Adrenal gland (tissue), 12 donors: Measurements from ENCODE around the gene DUS2. TPM values are rescaled to one million over a fixed set of nuclear protein-coding genes. Genes with fewer than 3 reads are reported as not detected.

Source experiments
- DNase-seq, 7 donors: peaks; one replicate each; pipeline ENCODE4 v3.0.0-alpha.2; 2019 to 2020
- H3K27ac ChIP-seq, 5 donors: fragments of 200-600 bp; sonication (generic) in 4 of 5; 1 replicate in 3 of 5; 2 replicates in 2 of 5; pipeline versions ENCODE4 v1.5.1 to v1.8.0; 2016 to 2020; ENCODE audit warnings: mild to moderate bottlenecking in 1 of 5
- H3K27me3 ChIP-seq: fragments of 200-600 bp; 2 replicates; pipeline ENCODE4 v1.8.0; 2021
- H3K36me3 ChIP-seq, 2 donors: fragments of 200-600 bp; replicated peaks in 1 of 2; 1 replicate in 1 of 2; 2 replicates in 1 of 2; pipeline versions ENCODE4 v1.5.1 to v1.8.0; 2018 to 2022
- H3K4me1 ChIP-seq, 2 donors: fragments of 200-600 bp; replicated peaks in 1 of 2; 1 replicate in 1 of 2; 2 replicates in 1 of 2; pipeline versions ENCODE4 v1.5.1 to v1.8.0; 2018 to 2021
- H3K4me3 ChIP-seq, 4 donors: fragments of 200-600 bp; sonication (generic) in 3 of 4; one replicate each; pipeline ENCODE4 v1.5.1; 2016 to 2018
- H3K9me3 ChIP-seq, 3 donors: fragments of 200-600 bp; sonication (generic) in 1 of 3; replicated peaks in 1 of 3; 1 replicate in 2 of 3; 2 replicates in 1 of 3; pipeline versions ENCODE4 v1.5.1 to v1.8.0; 2016 to 2021
- POLR2A ChIP-seq, 2 donors: fragments of 450-650 bp; IDR thresholded peaks; one replicate each; pipeline ENCODE4 v1.6.1; 2017; ENCODE audit warnings: antibody characterized with exemption in 2 of 2, mild to moderate bottlenecking in 2 of 2, moderate library complexity in 1 of 2
- WGBS, 4 donors: extraction: QIAGEN DNeasy Blood & Tissue Kit in 2 of 4; methylation state at CpG; one replicate each; pipeline versions ENCODE4 v1.1.5 to v1.1.7; 2013 to 2017; 5-methylcytosine and 5-hydroxymethylcytosine counted together
- intact Hi-C, 2 donors: fragments of 100-400 bp; cut with DNase I; formaldehyde crosslinking; loops; one replicate each; pipeline versions ENCODE4 v1.14.1 to v1.15.0; 2022 to 2023
- polyA plus RNA-seq, 3 donors: library from polyadenylated mRNA; stranded (reverse); fragments of 200-250 nt in 2 of 3; fragments of 350-450 nt in 1 of 3; fragmentation: Illumina TruSeq in 1 of 3; extraction: RNeasy Lipid Tissue Mini Kit (QIAGEN cat#74804) in 1 of 3; gene quantifications; one replicate each; pipeline ENCODE4 v1.2.3, GENCODE V29; 2013 to 2014
- total RNA-seq, 9 donors: library from RNA; depleted of rRNA in 4 of 9; stranded (reverse); fragments of >200 nt in 4 of 9; fragments of 120-200 nt in 1 of 9; fragmentation: NEBNext Ultra II Directional in 1 of 9; extraction: Animal tissue kit (Norgen Biotek cat#: 25700) in 1 of 9; gene quantifications; one replicate each; pipeline versions ENCODE4 v1.1.0 to v1.2.4, GENCODE V29; 2013 to 2023
- TF ChIP-seq, protein P1 (sequence below), 6 experiments: fragments of 450-650 bp in 4 of 6; fragments of 200-600 bp in 2 of 6; sonication (generic) in 1 of 6; IDR thresholded peaks; 1 replicate in 5 of 6; 2 replicates in 1 of 6; pipeline versions ENCODE4 v1.5.1 to v1.8.0; 2016 to 2021; ENCODE audit warnings: antibody characterized with exemption in 6 of 6, mild to moderate bottlenecking in 2 of 6, moderate library complexity in 1 of 6
- donor health status: healthy with polysubstance abuse.
- donor health status: Bipolar disorder and iron deficiency.
- donor health status: DM: yes; HTN: yes; CAD: no.
- donor health status: DM: no; HTN: no; CAD: no.
- donor health status: DM: no; HTN: no; CAD: no.
- donor health status: DM: yes; HTN: yes; CAD: no.

DUS2 gene
- total and polyA plus RNA-seq, 12 donors = 6.3 to 25.3 (median 12.7) TPM

DNA sequence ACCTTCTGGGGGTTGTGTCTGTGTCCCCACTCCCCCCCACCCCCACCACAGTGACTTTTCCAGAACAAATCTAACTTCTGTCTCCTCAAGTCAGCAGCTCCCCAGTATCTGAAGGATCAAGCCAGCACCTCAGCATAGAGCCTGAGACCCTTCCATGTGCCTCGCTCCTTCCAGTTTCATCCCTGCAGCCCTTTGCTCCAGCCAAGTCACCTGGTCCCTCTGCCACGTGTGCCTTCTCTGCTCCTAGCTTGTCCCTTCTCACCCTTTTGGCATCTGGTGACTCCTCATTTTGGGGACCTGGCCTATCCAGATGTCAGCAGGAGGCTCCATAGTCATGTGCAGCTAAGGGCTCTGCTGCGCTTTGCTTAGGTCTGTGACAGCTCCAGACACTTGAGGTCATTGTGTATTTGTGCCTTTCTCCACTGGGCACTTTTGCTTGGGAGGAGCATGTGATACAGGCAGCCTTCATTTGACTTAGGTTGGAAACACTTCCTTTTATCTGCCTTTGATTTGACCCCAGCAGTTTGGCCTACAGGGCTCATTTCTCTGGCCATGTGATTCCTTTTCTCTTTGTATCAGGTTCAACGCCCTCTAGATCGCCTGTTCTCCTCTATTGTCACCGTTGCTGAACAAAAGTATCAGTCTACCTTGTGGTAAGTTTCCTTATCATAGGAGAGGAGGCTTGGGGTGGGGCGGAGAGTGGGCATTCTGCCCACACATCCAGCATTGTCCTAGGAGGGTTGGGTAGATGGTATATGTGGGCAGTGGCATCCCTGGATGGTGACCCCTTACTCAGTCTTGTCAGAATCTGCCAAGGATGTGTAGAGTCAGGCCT lies 55.0 kb downstream of the DUS2 start:
- 81 to 84% (median 82%) methylated on average over 6 to 7 of the region's 7 CpGs for WGBS, 4 donors
- peak in 1 of 7 donors; percentile 50 for DNase-seq
- intact Hi-C loops = no loop called here
- Histone ChIP-seq H3K36me3 (peaks cover 0 to 17% of the 10 kb centered on the region in 2 donors), H3K27ac (peak overlapping the region in 3 of 5 donors; percentile 7 to 81 (median 13)), H3K4me3 (no peak overlapping the region), H3K27me3 (no peaks in the 10 kb centered on the region), H3K9me3 (no peaks in the 10 kb centered on the region), H3K4me1 (peaks cover 35 to 45% of the 10 kb centered on the region in 2 donors)
- TF ChIP-seq, protein P1, sequence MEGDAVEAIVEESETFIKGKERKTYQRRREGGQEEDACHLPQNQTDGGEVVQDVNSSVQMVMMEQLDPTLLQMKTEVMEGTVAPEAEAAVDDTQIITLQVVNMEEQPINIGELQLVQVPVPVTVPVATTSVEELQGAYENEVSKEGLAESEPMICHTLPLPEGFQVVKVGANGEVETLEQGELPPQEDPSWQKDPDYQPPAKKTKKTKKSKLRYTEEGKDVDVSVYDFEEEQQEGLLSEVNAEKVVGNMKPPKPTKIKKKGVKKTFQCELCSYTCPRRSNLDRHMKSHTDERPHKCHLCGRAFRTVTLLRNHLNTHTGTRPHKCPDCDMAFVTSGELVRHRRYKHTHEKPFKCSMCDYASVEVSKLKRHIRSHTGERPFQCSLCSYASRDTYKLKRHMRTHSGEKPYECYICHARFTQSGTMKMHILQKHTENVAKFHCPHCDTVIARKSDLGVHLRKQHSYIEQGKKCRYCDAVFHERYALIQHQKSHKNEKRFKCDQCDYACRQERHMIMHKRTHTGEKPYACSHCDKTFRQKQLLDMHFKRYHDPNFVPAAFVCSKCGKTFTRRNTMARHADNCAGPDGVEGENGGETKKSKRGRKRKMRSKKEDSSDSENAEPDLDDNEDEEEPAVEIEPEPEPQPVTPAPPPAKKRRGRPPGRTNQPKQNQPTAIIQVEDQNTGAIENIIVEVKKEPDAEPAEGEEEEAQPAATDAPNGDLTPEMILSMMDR (IDR thresholded peaks at IDR 0.05) = no peak
- no peak for TF ChIP-seq POLR2A (IDR thresholded peaks at IDR 0.05)

DNA sequence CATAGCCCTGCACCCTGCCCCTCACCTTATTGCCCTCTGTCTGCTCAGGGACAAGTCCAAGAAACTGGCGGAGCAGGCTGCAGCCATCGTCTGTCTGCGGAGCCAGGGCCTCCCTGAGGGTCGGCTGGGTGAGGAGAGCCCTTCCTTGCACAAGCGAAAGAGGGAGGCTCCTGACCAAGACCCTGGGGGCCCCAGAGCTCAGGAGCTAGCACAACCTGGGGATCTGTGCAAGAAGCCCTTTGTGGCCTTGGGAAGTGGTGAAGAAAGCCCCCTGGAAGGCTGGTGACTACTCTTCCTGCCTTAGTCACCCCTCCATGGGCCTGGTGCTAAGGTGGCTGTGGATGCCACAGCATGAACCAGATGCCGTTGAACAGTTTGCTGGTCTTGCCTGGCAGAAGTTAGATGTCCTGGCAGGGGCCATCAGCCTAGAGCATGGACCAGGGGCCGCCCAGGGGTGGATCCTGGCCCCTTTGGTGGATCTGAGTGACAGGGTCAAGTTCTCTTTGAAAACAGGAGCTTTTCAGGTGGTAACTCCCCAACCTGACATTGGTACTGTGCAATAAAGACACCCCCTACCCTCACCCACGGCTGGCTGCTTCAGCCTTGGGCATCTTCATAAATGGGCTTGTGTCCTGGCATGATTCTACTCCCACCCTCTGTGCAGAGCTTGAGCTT lies 55.8 kb downstream of the DUS2 start:
- no peak overlapping the region for H3K4me3 ChIP-seq
- intact Hi-C loops = no loop called here
- peak in 1 of 7 donors; percentile 50 for DNase-seq
- H3K4me1 ChIP-seq = peaks cover 36 to 52% of the 10 kb centered on the region in 2 donors
- H3K27me3 ChIP-seq = no peaks in the 10 kb centered on the region
- H3K27ac ChIP-seq = peak overlapping the region in 3 of 5 donors; percentile 69 to 81 (median 80)
- H3K9me3 ChIP-seq = no peaks in the 10 kb centered on the region
- whole genome bisulfite sequencing, 4 donors = 90 to 94% (median 93%) methylated on average over 2 to 8 of the region's 8 CpGs
- peaks cover 0 to 16% of the 10 kb centered on the region in 2 donors for H3K36me3 ChIP-seq
- TF ChIP-seq POLR2A (IDR thresholded peaks at IDR 0.05) = no peak
- TF ChIP-seq, protein P1 (IDR thresholded peaks at IDR 0.05) = no peak

GRCh38 chr16:68079376-68079625 lies 56.2 kb downstream of the DUS2 start:
- peak overlapping the region in 3 of 5 donors; percentile 69 to 81 (median 80) for H3K27ac ChIP-seq

More at GRCh38 chr16:68079376-68079625, 56.2 kb downstream of the DUS2 start:
- no peak for TF ChIP-seq POLR2A (IDR thresholded peaks at IDR 0.05)
- TF ChIP-seq, protein P1 (IDR thresholded peaks at IDR 0.05) = no peak
- no peak overlapping the region for H3K4me3 ChIP-seq
- H3K4me1 ChIP-seq = peaks cover 40 to 57% of the 10 kb centered on the region in 2 donors
- intact Hi-C loops = no loop called here
- no peaks in the 10 kb centered on the region for H3K9me3 ChIP-seq
- H3K27me3 ChIP-seq = no peaks in the 10 kb centered on the region
- no peak for DNase-seq
- peaks cover 0 to 11% of the 10 kb centered on the region in 2 donors for H3K36me3 ChIP-seq
